Lung (tissue), 12 donors: Measurements from ENCODE around the gene SSR2. TPM values are rescaled to one million over a fixed set of nuclear protein-coding genes. Genes with fewer than 3 reads are reported as not detected.

ENCODE experiments used
- ATAC-seq: fragments of 200-7000 bp; cut with Tn5 transposase; one replicate; pipeline ENCODE4 v1.9.1; 2020; ENCODE audit warnings: moderate number of reproducible peaks; ENCODE audit not compliant: insufficient read depth, low FRiP score
- DNase-seq, 3 donors: peaks; one replicate each; pipeline ENCODE4 v3.0.0-alpha.2; 2013 to 2017
- H3K27ac ChIP-seq, 2 donors: one replicate each; pipeline ENCODE4 v1.5.1; 2013; ENCODE audit warnings: mild to moderate bottlenecking in 2 of 2, moderate library complexity in 2 of 2, control low read depth in 1 of 2, inconsistent platforms in 1 of 2, low read depth in 1 of 2, low read length in 1 of 2
- H3K27me3 ChIP-seq, 3 donors: one replicate each; pipeline ENCODE4 v1.5.1; 2013; ENCODE audit warnings: low read length in 2 of 3; ENCODE audit not compliant: control insufficient read depth in 3 of 3, insufficient read depth in 3 of 3
- H3K36me3 ChIP-seq, 4 donors: one replicate each; pipeline ENCODE4 v1.5.1; 2013; ENCODE audit warnings: low read length in 4 of 4, mild to moderate bottlenecking in 1 of 4, moderate library complexity in 1 of 4; ENCODE audit not compliant: control insufficient read depth in 4 of 4, insufficient read depth in 4 of 4
- H3K4me1 ChIP-seq, 5 donors: one replicate each; pipeline ENCODE4 v1.5.1; 2013; ENCODE audit warnings: low read length in 5 of 5, mild to moderate bottlenecking in 2 of 5, moderate library complexity in 1 of 5; ENCODE audit not compliant: control insufficient read depth in 5 of 5, insufficient read depth in 5 of 5
- H3K4me3 ChIP-seq: one replicate; pipeline ENCODE4 v1.5.1; 2013; ENCODE audit warnings: mild to moderate bottlenecking, control low read depth, moderate library complexity
- H3K9ac ChIP-seq, 2 donors: one replicate each; pipeline ENCODE4 v1.5.1; 2013; ENCODE audit warnings: low read length in 2 of 2, control low read depth in 1 of 2; ENCODE audit not compliant: insufficient read depth in 1 of 2
- H3K9me3 ChIP-seq, 4 donors: one replicate each; pipeline ENCODE4 v1.5.1; 2013; ENCODE audit warnings: low read length in 3 of 4, mild to moderate bottlenecking in 1 of 4, moderate library complexity in 1 of 4; ENCODE audit not compliant: control insufficient read depth in 4 of 4, insufficient read depth in 3 of 4
- WGBS, 2 donors: extraction: QIAGEN DNeasy Blood & Tissue Kit; methylation state at CpG; one replicate each; pipeline ENCODE4 v1.1.7; 2013; 5-methylcytosine and 5-hydroxymethylcytosine counted together
- polyA plus RNA-seq, 2 donors: library from polyadenylated mRNA; stranded (reverse); fragments of 200-250 nt; gene quantifications; one replicate each; pipeline ENCODE4 v1.2.1, GENCODE V29; 2013
- total RNA-seq, 2 donors: library from RNA; depleted of rRNA in 1 of 2; stranded (reverse); fragments of >200 nt in 1 of 2; gene quantifications; one replicate each; pipeline ENCODE4 v1.2.1, GENCODE V29; 2014 to 2021
- TF ChIP-seq, protein P1 (sequence below): IDR thresholded peaks from 2 replicates; pipeline ENCODE4 v1.5.1; 2012; ENCODE audit warnings: mild to moderate bottlenecking; ENCODE audit errors: control extremely low read depth, extremely low read depth
- donor health status: control.
- donor health status: control.
- donor health status: Bipolar disorder and iron deficiency.
- donor health status: healthy.
- donor health status: DM: yes; HTN: yes; CAD: no.

Gene SSR2
- total and polyA plus RNA-seq, 4 donors: 281 to 467 (median 292) TPM

GRCh38 chr1:156001021-156001661, 19.6 kb downstream of the SSR2 start:
- no peak overlapping the region for H3K9ac ChIP-seq
- TF ChIP-seq, protein P1, sequence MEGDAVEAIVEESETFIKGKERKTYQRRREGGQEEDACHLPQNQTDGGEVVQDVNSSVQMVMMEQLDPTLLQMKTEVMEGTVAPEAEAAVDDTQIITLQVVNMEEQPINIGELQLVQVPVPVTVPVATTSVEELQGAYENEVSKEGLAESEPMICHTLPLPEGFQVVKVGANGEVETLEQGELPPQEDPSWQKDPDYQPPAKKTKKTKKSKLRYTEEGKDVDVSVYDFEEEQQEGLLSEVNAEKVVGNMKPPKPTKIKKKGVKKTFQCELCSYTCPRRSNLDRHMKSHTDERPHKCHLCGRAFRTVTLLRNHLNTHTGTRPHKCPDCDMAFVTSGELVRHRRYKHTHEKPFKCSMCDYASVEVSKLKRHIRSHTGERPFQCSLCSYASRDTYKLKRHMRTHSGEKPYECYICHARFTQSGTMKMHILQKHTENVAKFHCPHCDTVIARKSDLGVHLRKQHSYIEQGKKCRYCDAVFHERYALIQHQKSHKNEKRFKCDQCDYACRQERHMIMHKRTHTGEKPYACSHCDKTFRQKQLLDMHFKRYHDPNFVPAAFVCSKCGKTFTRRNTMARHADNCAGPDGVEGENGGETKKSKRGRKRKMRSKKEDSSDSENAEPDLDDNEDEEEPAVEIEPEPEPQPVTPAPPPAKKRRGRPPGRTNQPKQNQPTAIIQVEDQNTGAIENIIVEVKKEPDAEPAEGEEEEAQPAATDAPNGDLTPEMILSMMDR: no peak
- H3K9me3 ChIP-seq: no peaks in the 10 kb centered on the region
- H3K4me3 ChIP-seq: no peak overlapping the region
- peak overlapping the region in 1 of 2 donors; percentile 81 for H3K27ac ChIP-seq
- H3K27me3 ChIP-seq: no peaks in the 10 kb centered on the region
- H3K36me3 ChIP-seq: no peaks in the 10 kb centered on the region
- WGBS, 2 donors: 62 to 84% methylated on average over 10 of the region's 10 CpGs
- ATAC-seq: no peak
- H3K4me1 ChIP-seq: peaks cover 0 to 8% (median 0%) of the 10 kb centered on the region in 5 donors
- DNase-seq: no peak

- H3K4me1 ChIP-seq: peaks cover 0 to 8% (median 0%) of the 10 kb centered on the region in 5 donors
- ATAC-seq (no peak), DNase-seq (no peak)
- no peak overlapping the region for H3K4me3 ChIP-seq
- WGBS, 2 donors: 76 to 91% methylated on average over 1 of the region's 1 CpG
- H3K27me3 ChIP-seq: no peaks in the 10 kb centered on the region
- TF ChIP-seq, protein P1: no peak
- no peak overlapping the region for H3K27ac ChIP-seq
- no peaks in the 10 kb centered on the region for H3K36me3 ChIP-seq
- no peaks in the 10 kb centered on the region for H3K9me3 ChIP-seq
- H3K9ac ChIP-seq: no peak overlapping the region
Observed at GRCh38 chr1:155999964-156000363, 20.8 kb downstream of the SSR2 start.

GRCh38 chr1:155996166-155996565, 24.6 kb downstream of the SSR2 start:
- TF ChIP-seq, protein P1: no peak
- ATAC-seq (no peak), DNase-seq (no peak)
- H3K27me3 ChIP-seq: no peaks in the 10 kb centered on the region
- no peaks in the 10 kb centered on the region for H3K36me3 ChIP-seq
- no peaks in the 10 kb centered on the region for H3K9me3 ChIP-seq
- no peak overlapping the region for H3K9ac ChIP-seq
- H3K27ac ChIP-seq: no peak overlapping the region
- 38 to 56% methylated on average over 2 of the region's 2 CpGs for WGBS, 2 donors
- no peak overlapping the region for H3K4me3 ChIP-seq
- no peaks in the 10 kb centered on the region for H3K4me1 ChIP-seq

- Histone ChIP-seq H3K9me3 (no peaks in the 10 kb centered on the region), H3K9ac (no peak overlapping the region), H3K4me1 (peaks cover 0 to 6% (median 5%) of the 10 kb centered on the region in 5 donors), H3K4me3 (no peak overlapping the region), H3K36me3 (no peaks in the 10 kb centered on the region), H3K27ac (peak overlapping the region in 1 of 2 donors; percentile 42), H3K27me3 (no peaks in the 10 kb centered on the region)
- DNase-seq: no peak
- TF ChIP-seq, protein P1: no peak
- 64 to 88% methylated on average over 3 of the region's 3 CpGs for WGBS, 2 donors
- ATAC-seq: peak; percentile 29
Observed at GRCh38 chr1:155993595-155993994, 27.2 kb downstream of the SSR2 start.
